ENCODE data around the gene KRTAP10-10. TPM values are rescaled to one million over a fixed set of nuclear protein-coding genes. Genes with fewer than 3 reads are reported as not detected.

KRTAP10-10 gene
- polyA plus RNA-seq, 1 donor (not counting 4 experiments of a cell fraction or from before 2014, with no cell fraction given), result not detected

GRCh38 chr21:44664691-44665090, 27.5 kb downstream of the KRTAP10-10 start:
- Histone ChIP-seq H3K79me2 (ENCODE audit: control insufficient read depth, insufficient read depth, low read length) (no peaks in the 10 kb centered on the region), H3K4me3 (ENCODE audit: control insufficient read depth in 2 of 3, extremely low read depth in 1 of 3, insufficient read depth in 2 of 3, low read depth in 1 of 3, low read length in 3 of 3) (no peak overlapping the region), H3K36me3 (ENCODE audit: control insufficient read depth in 2 of 2, extremely low read depth in 1 of 2, insufficient read depth in 2 of 2, low read length in 2 of 2) (no peaks in the 10 kb centered on the region), H3K27ac (ENCODE audit: control insufficient read depth, insufficient read depth, low read length) (no peak overlapping the region), H4K20me1 (ENCODE audit: control insufficient read depth, extremely low read depth, insufficient read depth, low read length) (no peaks in the 10 kb centered on the region), H3K9me1 (ENCODE audit: control insufficient read depth, extremely low read depth, insufficient read depth, low read length) (no peaks in the 10 kb centered on the region), H3K27me3 (ENCODE audit: control insufficient read depth, extremely low read depth, insufficient read depth, low read length) (peaks cover 6% of the 10 kb centered on the region), H3K4me2 (ENCODE audit: control insufficient read depth, extremely low read depth, insufficient read depth, low read depth, low read length) (no peak overlapping the region), H3K9ac (ENCODE audit: control insufficient read depth, extremely low read depth, insufficient read depth, low read length) (no peak overlapping the region), H2AFZ (ENCODE audit: control insufficient read depth, low read length) (no peak overlapping the region), H3K4me1 (ENCODE audit: control insufficient read depth, extremely low read depth, insufficient read depth, low read length) (no peaks in the 10 kb centered on the region), H3K9me3 (ENCODE audit: control insufficient read depth, low read depth, low read length) (no peaks in the 10 kb centered on the region)
- no peak for FAIRE-seq
- no peak for DNase-seq (ENCODE audit: low read depth, low spot score)
- dilution Hi-C loops (cut with MboI; ENCODE audit: extremely low pct_ligation_motif_present, low sequenced_read_pairs), result no loop called here
- TF ChIP-seq CTCF (optimal IDR thresholded peaks at IDR 0.05 in 1 of 3, IDR thresholded peaks at IDR 0.05 in 1 of 3, conservative IDR thresholded peaks at IDR 0.05 in 1 of 3; ENCODE audit: extremely low read depth in 1 of 3, insufficient read depth in 2 of 3, low read length in 3 of 3) (no peak), EZH2 (IDR thresholded peaks at IDR 0.05; ENCODE audit: low read length) (no peak)

- H4K20me1 ChIP-seq (ENCODE audit: control insufficient read depth, extremely low read depth, insufficient read depth, low read length), result no peaks in the 10 kb centered on the region
- H3K9me1 ChIP-seq (ENCODE audit: control insufficient read depth, extremely low read depth, insufficient read depth, low read length), result no peaks in the 10 kb centered on the region
- dilution Hi-C loops (cut with MboI; ENCODE audit: extremely low pct_ligation_motif_present, low sequenced_read_pairs), result no loop called here
- no peaks in the 10 kb centered on the region for H3K36me3 ChIP-seq (ENCODE audit: control insufficient read depth in 2 of 2, extremely low read depth in 1 of 2, insufficient read depth in 2 of 2, low read length in 2 of 2)
- H3K4me3 ChIP-seq (ENCODE audit: control insufficient read depth in 2 of 3, extremely low read depth in 1 of 3, insufficient read depth in 2 of 3, low read depth in 1 of 3, low read length in 3 of 3), result no peak within 1 kb of the TSS
- H3K79me2 ChIP-seq (ENCODE audit: control insufficient read depth, insufficient read depth, low read length), result no peaks in the 10 kb centered on the region
- no peak within 1 kb of the TSS for H3K27ac ChIP-seq (ENCODE audit: control insufficient read depth, insufficient read depth, low read length)
- no peaks in the 10 kb centered on the region for H3K9me3 ChIP-seq (ENCODE audit: control insufficient read depth, low read depth, low read length)
- no peak within 1 kb of the TSS for H3K4me2 ChIP-seq (ENCODE audit: control insufficient read depth, extremely low read depth, insufficient read depth, low read depth, low read length)
- H3K27me3 ChIP-seq (ENCODE audit: control insufficient read depth, extremely low read depth, insufficient read depth, low read length), result peaks cover 6% of the 10 kb centered on the region
- no peak for DNase-seq (ENCODE audit: low read depth, low spot score)
- no peaks in the 10 kb centered on the region for H3K4me1 ChIP-seq (ENCODE audit: control insufficient read depth, extremely low read depth, insufficient read depth, low read length)
- H3K9ac ChIP-seq (ENCODE audit: control insufficient read depth, extremely low read depth, insufficient read depth, low read length), result no peak within 1 kb of the TSS
- TF ChIP-seq CTCF (optimal IDR thresholded peaks at IDR 0.05 in 1 of 3, IDR thresholded peaks at IDR 0.05 in 1 of 3, conservative IDR thresholded peaks at IDR 0.05 in 1 of 3; ENCODE audit: extremely low read depth in 1 of 3, insufficient read depth in 2 of 3, low read length in 3 of 3) (no peak), EZH2 (IDR thresholded peaks at IDR 0.05; ENCODE audit: low read length) (no peak)
- H2AFZ ChIP-seq (ENCODE audit: control insufficient read depth, low read length), result no peak within 1 kb of the TSS
- FAIRE-seq, result no peak
These were observed 29.5 kb downstream of the KRTAP10-10 start, which contains the start of gene KRTAP12-2 for GRCh38 chr21:44666401-44667320. Gene KRTAP12-2, minus strand, starts transcription at chr21:44666927. Its CDS starts 41 bp downstream, at chr21:44666886.

Data from keratinocyte (primary cell).